ENCODE data around the gene MSI2.
A peak's percentile ranks its signal among the peaks of the same experiment; 100 is the strongest.

Gene MSI2

GRCh38 chr17:57567251-57567650, 310.9 kb downstream of the MSI2 start:
- no peak for DNase-seq

- DNase-seq: no peak
These were observed 312.0 kb downstream of the MSI2 start for GRCh38 chr17:57568340-57568739.

- no peak for DNase-seq
These were observed 312.7 kb downstream of the MSI2 start for GRCh38 chr17:57569021-57569420.

GRCh38 chr17:57569853-57570252, 313.5 kb downstream of the MSI2 start:
- no peak for DNase-seq

GRCh38 chr17:57570724-57571344, 314.5 kb downstream of the MSI2 start:
- DNase-seq: no peak

- no peak for DNase-seq
These were observed 315.7 kb downstream of the MSI2 start for GRCh38 chr17:57572062-57572461.

GRCh38 chr17:57572600-57572999, 316.3 kb downstream of the MSI2 start:
- DNase-seq: no peak

GRCh38 chr17:57574040-57574513, 317.8 kb downstream of the MSI2 start:
- DNase-seq: no peak

GRCh38 chr17:57576744-57577143, 320.4 kb downstream of the MSI2 start:
- DNase-seq: no peak

GRCh38 chr17:57577751-57578607, 321.7 kb downstream of the MSI2 start:
- DNase-seq: peak; percentile 85

GRCh38 chr17:57578608-57579225, 322.4 kb downstream of the MSI2 start:
- peak; percentile 68 for DNase-seq

GRCh38 chr17:57579245-57579644, 322.9 kb downstream of the MSI2 start:
- no peak for DNase-seq

GRCh38 chr17:57580055-57580739, 323.9 kb downstream of the MSI2 start:
- peak; percentile 68 for DNase-seq

- DNase-seq: no peak
These were observed 326.8 kb downstream of the MSI2 start for GRCh38 chr17:57582881-57583756.

GRCh38 chr17:57584050-57584551, 327.8 kb downstream of the MSI2 start:
- no peak for DNase-seq

- DNase-seq: no peak
These were observed 329.2 kb downstream of the MSI2 start for GRCh38 chr17:57585341-57586195.

- DNase-seq: no peak
These were observed 329.9 kb downstream of the MSI2 start for GRCh38 chr17:57586196-57586740.

- no peak for DNase-seq
These were observed 330.4 kb downstream of the MSI2 start for GRCh38 chr17:57586742-57587141.

- no peak for DNase-seq
These were observed 331.1 kb downstream of the MSI2 start for GRCh38 chr17:57587193-57587969.

GRCh38 chr17:57588086-57588485, 331.8 kb downstream of the MSI2 start:
- DNase-seq: no peak
